Measurements from ENCODE around the gene TMTC1. TPM values are rescaled to one million over a fixed set of nuclear protein-coding genes. Genes with fewer than 3 reads are reported as not detected.

Gene TMTC1
- total RNA-seq, 1 donor from 2014 or later: not detected

DNA sequence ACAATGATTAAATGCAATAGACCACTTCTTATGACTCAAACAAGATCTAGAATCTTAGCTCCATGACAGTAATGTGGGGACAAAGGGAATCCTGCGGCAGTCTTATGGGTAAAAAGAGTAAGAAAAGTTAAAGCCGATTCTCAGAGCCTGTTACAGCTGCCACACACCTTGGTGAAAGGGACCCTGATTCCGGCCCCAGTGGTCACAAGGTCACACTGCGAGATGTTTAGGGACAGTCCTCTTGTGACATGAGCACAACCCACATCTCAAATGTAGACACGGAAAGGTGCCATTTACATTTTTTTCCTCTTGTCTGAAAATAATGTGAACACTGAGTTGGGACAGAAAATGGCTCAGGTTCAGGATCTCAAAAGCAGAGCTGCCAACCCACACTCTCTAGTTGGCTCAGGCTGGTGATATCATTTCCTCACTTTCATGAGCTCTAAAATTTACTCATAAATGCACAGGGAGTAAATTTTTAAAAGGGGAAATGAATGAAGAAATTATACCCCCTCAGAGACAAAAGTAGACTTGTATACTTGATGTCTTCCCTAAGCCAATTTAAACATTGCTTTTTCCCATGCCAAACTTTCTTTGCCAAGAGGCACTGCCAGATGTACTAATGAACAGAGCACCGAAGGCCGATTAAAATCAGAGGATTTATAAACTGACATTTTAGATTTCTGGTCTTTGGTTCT lies 173.1 kb downstream of the TMTC1 start:
- CTCF ChIA-PET: no interaction called here
- intact Hi-C loops (cut with micrococcal nuclease): no loop called here
- Mint-ChIP-seq H3K27me3 (no peaks in the 10 kb centered on the region), H3K36me3 (ENCODE audit: low read depth) (no peaks in the 10 kb centered on the region), H3K4me3 (no peak overlapping the region), H3K4me1 (no peaks in the 10 kb centered on the region), H3K27ac (no peak overlapping the region), H3K9me3 (no peaks in the 10 kb centered on the region)
- TF ChIP-seq CTCF (IDR thresholded peaks at IDR 0.05): no peak
- no peak for ATAC-seq (ENCODE audit: low read depth)
- no peak for DNase-seq
- POLR2A ChIA-PET: no interaction called here

DNA sequence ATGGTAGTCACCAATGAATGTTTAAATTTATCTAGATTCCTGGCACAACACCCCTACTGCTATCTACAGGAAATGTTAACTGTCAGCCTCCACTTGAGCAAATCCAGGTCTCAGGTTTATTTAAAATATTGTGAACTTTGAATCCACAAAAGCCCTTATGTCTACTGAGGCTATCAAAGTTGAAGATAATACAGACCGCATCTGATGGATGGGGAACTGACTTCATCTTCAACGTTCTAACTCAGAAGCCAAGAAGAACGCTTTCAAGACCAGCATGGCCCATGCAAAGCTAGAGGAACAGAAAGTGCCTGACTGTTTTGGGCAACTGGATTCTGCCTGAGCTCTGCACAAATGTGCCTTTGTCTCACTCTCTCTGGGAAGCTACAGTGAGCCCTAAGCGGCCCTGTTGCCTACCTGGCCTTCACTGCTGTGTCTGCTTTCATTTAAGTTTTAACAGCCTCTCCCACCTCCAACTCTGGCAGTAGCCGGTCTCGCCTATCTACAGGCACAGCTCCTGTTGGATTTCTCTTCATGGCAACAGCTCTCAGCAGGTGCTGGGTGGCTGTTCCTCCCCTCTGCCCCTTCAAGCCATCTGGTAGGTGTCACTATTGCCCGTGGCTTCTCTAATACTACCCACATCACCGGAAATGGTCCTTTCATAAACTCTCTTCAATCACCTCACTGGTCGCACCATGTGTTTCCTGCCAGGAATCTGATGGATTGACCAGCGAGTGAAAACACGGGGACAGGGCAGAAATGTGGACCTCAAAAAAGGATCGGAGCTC lies 174.1 kb downstream of the TMTC1 start:
- H3K4me3 Mint-ChIP-seq: no peak overlapping the region
- H3K27me3 Mint-ChIP-seq: no peaks in the 10 kb centered on the region
- H3K36me3 Mint-ChIP-seq (ENCODE audit: low read depth): no peaks in the 10 kb centered on the region
- TF ChIP-seq CTCF (IDR thresholded peaks at IDR 0.05): no peak
- POLR2A ChIA-PET: no interaction called here
- intact Hi-C loops (cut with micrococcal nuclease): no loop called here
- CTCF ChIA-PET: no interaction called here
- ATAC-seq (ENCODE audit: low read depth): no peak
- H3K4me1 Mint-ChIP-seq: no peaks in the 10 kb centered on the region
- no peaks in the 10 kb centered on the region for H3K9me3 Mint-ChIP-seq
- no peak overlapping the region for H3K27ac Mint-ChIP-seq
- no peak for DNase-seq

DNA sequence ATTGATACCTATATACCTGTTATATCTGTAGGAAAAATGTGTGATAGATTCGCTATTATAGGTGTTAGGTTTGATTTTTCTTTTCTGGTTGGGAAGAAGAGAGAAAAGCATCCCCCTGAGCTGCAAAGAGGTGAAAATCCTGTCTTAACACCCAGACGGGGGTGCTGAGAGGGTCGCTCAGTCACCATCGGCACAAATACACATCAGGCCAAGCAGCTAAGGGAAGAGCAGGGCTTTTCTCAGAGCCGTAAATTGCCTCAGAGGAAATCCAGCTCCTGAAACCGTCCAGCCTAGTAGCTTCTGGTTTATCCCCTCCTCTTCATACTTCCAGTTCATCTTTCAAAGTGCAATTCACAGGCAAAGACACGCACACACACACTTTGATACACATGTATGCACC lies 175.2 kb downstream of the TMTC1 start:
- Mint-ChIP-seq H3K27ac (no peak overlapping the region), H3K27me3 (no peaks in the 10 kb centered on the region), H3K4me3 (no peak overlapping the region), H3K36me3 (ENCODE audit: low read depth) (no peaks in the 10 kb centered on the region), H3K4me1 (no peaks in the 10 kb centered on the region), H3K9me3 (no peaks in the 10 kb centered on the region)
- ChIA-PET POLR2A (no interaction called here), CTCF (no interaction called here)
- no peak for TF ChIP-seq CTCF (IDR thresholded peaks at IDR 0.05)
- intact Hi-C loops (cut with micrococcal nuclease): no loop called here
- DNase-seq (no peak), ATAC-seq (ENCODE audit: low read depth) (no peak)

DNA sequence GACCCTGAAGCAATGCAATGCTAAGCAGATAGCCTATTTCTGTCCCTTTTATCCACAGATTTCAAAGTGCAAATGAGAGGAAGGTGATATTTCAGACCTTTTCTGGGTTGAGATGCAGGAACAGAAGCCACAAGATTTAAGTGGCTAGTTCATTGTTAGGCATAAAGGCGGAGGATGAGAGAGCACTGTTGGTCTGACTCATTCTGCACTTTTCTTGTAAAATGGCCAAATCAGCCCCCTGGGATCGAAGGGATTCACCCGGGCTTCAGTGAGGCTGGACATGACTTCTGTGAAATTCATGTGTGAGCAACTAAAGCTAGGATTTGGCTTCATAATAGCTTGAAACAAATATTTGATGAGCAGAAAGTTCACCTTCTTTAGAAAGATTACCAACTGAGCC lies 184.4 kb downstream of the TMTC1 start:
- DNase-seq: no peak
- H3K4me1 Mint-ChIP-seq: no peaks in the 10 kb centered on the region
- no peaks in the 10 kb centered on the region for H3K27me3 Mint-ChIP-seq
- intact Hi-C loops (cut with micrococcal nuclease): no loop called here
- ChIA-PET CTCF (no interaction called here), POLR2A (no interaction called here)
- H3K4me3 Mint-ChIP-seq: no peak overlapping the region
- no peak overlapping the region for H3K27ac Mint-ChIP-seq
- no peaks in the 10 kb centered on the region for H3K36me3 Mint-ChIP-seq (ENCODE audit: low read depth)
- no peaks in the 10 kb centered on the region for H3K9me3 Mint-ChIP-seq
- ATAC-seq (ENCODE audit: low read depth): no peak
- TF ChIP-seq CTCF (IDR thresholded peaks at IDR 0.05): no peak

- Mint-ChIP-seq H3K4me1 (no peaks in the 10 kb centered on the region), H3K36me3 (ENCODE audit: low read depth) (no peaks in the 10 kb centered on the region), H3K27ac (no peak overlapping the region), H3K4me3 (no peak overlapping the region), H3K27me3 (no peaks in the 10 kb centered on the region), H3K9me3 (no peaks in the 10 kb centered on the region)
- no peak for ATAC-seq (ENCODE audit: low read depth)
- ChIA-PET CTCF (no interaction called here), POLR2A (no interaction called here)
- TF ChIP-seq CTCF (IDR thresholded peaks at IDR 0.05): no peak
- no peak for DNase-seq
- intact Hi-C loops (cut with micrococcal nuclease): no loop called here
Observed at GRCh38 chr12:29595071-29595755, 188.5 kb downstream of the TMTC1 start.
